ENCODE data around the gene ATG16L1.

- TF ChIP-seq CTCF (IDR thresholded peaks at IDR 0.05) (no peak), POLR2A (IDR thresholded peaks at IDR 0.05) (no peak)
These were observed 44.4 kb downstream of the ATG16L1 start for GRCh38 chr2:233295891-233296290.

Data from heart left ventricle (tissue), 13 donors.